B cell (primary cell): ENCODE results near the gene PAFAH2.

ENCODE experiments used
- CTCF ChIP-seq: fragments of 200-600 bp; IDR thresholded peaks from one replicate; pipeline ENCODE4 v1.8.0; 2022; ENCODE audit warnings: antibody characterized with exemption, mild to moderate bottlenecking
- EZH2 ChIP-seq: IDR thresholded peaks from 2 replicates; pipeline ENCODE4 v1.6.1; 2012; ENCODE audit warnings: borderline replicate concordance, low read depth, mild to moderate bottlenecking, moderate library complexity, low read length; ENCODE audit not compliant: insufficient read depth, poor library complexity, severe bottlenecking

- TF ChIP-seq EZH2, result no peak
- TF ChIP-seq CTCF, result no peak
These were observed 79.9 kb downstream of the PAFAH2 start for GRCh38 chr1:25917996-25918395.
